ENCODE data around the gene AHDC1.

- TF ChIP-seq, protein P1, sequence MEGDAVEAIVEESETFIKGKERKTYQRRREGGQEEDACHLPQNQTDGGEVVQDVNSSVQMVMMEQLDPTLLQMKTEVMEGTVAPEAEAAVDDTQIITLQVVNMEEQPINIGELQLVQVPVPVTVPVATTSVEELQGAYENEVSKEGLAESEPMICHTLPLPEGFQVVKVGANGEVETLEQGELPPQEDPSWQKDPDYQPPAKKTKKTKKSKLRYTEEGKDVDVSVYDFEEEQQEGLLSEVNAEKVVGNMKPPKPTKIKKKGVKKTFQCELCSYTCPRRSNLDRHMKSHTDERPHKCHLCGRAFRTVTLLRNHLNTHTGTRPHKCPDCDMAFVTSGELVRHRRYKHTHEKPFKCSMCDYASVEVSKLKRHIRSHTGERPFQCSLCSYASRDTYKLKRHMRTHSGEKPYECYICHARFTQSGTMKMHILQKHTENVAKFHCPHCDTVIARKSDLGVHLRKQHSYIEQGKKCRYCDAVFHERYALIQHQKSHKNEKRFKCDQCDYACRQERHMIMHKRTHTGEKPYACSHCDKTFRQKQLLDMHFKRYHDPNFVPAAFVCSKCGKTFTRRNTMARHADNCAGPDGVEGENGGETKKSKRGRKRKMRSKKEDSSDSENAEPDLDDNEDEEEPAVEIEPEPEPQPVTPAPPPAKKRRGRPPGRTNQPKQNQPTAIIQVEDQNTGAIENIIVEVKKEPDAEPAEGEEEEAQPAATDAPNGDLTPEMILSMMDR (optimal IDR thresholded peaks at IDR 0.05 in 1 of 3, IDR thresholded peaks at IDR 0.05 in 1 of 3, conservative IDR thresholded peaks at IDR 0.05 in 1 of 3; ENCODE audit: extremely low read depth in 1 of 3, insufficient read depth in 2 of 3, low read length in 3 of 3): no peak
- no peak for TF ChIP-seq EZH2 (IDR thresholded peaks at IDR 0.05; ENCODE audit: low read length)
Observed at GRCh38 chr1:27499142-27499541, 104.8 kb downstream of the AHDC1 start.
